PC-3 (cell line): ENCODE data around the gene TMPRSS11E. TPM values are rescaled to one million over a fixed set of nuclear protein-coding genes. Genes with fewer than 3 reads are reported as not detected.

Experiments used
- ATAC-seq: fragments of 200-7000 bp; cut with Tn5 transposase; 2 replicates; pipeline ENCODE4 v1.9.1; 2020; ENCODE audit warnings: mild to moderate bottlenecking, moderate library complexity
- BruUV-seq: library from RNA; stranded (reverse); fragments of 400-500 nt; replicated peaks from 2 replicates; lab custom pipeline; 2021; lab: Mats Ljungman, UMichigan
- CTCF ChIA-PET: fragments of 300-600 bp; sonication (Branson Sonifier 250); formaldehyde crosslinking; loops from one replicate; lab custom pipeline; 2022; ENCODE audit warnings: antibody characterized with exemption; lab: Charles Lee
- POLR2A ChIA-PET: fragments of 300-600 bp; sonication (Branson Sonifier 250); formaldehyde crosslinking; loops from one replicate; lab custom pipeline; 2022; ENCODE audit warnings: antibody characterized with exemption; ENCODE audit not compliant: unreplicated experiment; lab: Charles Lee
- DNase-seq: peaks from one replicate; pipeline ENCODE4 v3.0.0-alpha.2; 2015
- H2AFZ ChIP-seq: fragments of 300-600 bp; sonication (generic); 2 replicates; pipeline ENCODE4 v1.6.0; 2016; ENCODE audit warnings: antibody characterized with exemption, low read length
- H3F3A ChIP-seq: fragments of 300-600 bp; sonication (generic); one replicate; pipeline ENCODE4 v1.6.0; 2017; ENCODE audit warnings: antibody characterized with exemption, low read length, control low read depth, mild to moderate bottlenecking; ENCODE audit not compliant: unreplicated experiment
- H3K27ac ChIP-seq: fragments of 300-600 bp; sonication (generic); 2 replicates; pipeline ENCODE4 v1.5.1; 2016; ENCODE audit warnings: mild to moderate bottlenecking, low read length
- H3K27me3 ChIP-seq: fragments of 300-600 bp; sonication (generic); 2 replicates; pipeline ENCODE4 v1.6.1; 2016; ENCODE audit warnings: low read length, mixed read lengths
- H3K36me3 ChIP-seq: fragments of 300-600 bp; sonication (generic); 2 replicates; pipeline ENCODE4 v1.6.1; 2016; ENCODE audit warnings: low read depth, mixed run types, low read length, mixed read lengths
- H3K4me1 ChIP-seq: fragments of 300-600 bp; sonication (generic); 2 replicates; pipeline ENCODE4 v1.5.1; 2016; ENCODE audit warnings: low read length; ENCODE audit not compliant: insufficient read depth
- H3K4me2 ChIP-seq: fragments of 300-600 bp; sonication (generic); 2 replicates; pipeline ENCODE4 v1.6.0; 2016; ENCODE audit warnings: low read length
- H3K4me3 ChIP-seq: fragments of 300-600 bp; sonication (generic); 2 replicates; pipeline ENCODE4 v1.5.1; 2016; ENCODE audit warnings: mild to moderate bottlenecking, low read length, mixed read lengths
- H3K79me2 ChIP-seq: fragments of 300-600 bp; sonication (generic); 2 replicates; pipeline ENCODE4 v1.6.1; 2017; ENCODE audit warnings: low read length, mixed read lengths
- H3K9ac ChIP-seq: fragments of 300-600 bp; sonication (generic); 2 replicates; pipeline ENCODE4 v1.6.0; 2016; ENCODE audit warnings: mild to moderate bottlenecking, low read length
- H3K9me2 ChIP-seq: fragments of 300-600 bp; sonication (generic); replicated peaks from 2 replicates; pipeline ENCODE4 v1.6.1; 2016; ENCODE audit warnings: mixed run types, low read length, mixed read lengths
- H3K9me3 ChIP-seq: fragments of 300-600 bp; sonication (generic); 2 replicates; pipeline ENCODE4 v1.6.1; 2016; ENCODE audit warnings: low read length, mixed read lengths
- H4K20me1 ChIP-seq: fragments of 300-600 bp; sonication (generic); 2 replicates; pipeline ENCODE4 v1.6.1; 2016; ENCODE audit warnings: low read length, mixed read lengths
- EZH2 ChIP-seq: fragments of 300-600 bp; sonication (generic); IDR thresholded peaks from one replicate; pipeline ENCODE4 v1.6.1; 2017; ENCODE audit warnings: antibody characterized with exemption, mild to moderate bottlenecking, low read length; ENCODE audit not compliant: unreplicated experiment
- EZH2phosphoT487 ChIP-seq: fragments of 300-600 bp; sonication (generic); IDR thresholded peaks from 2 replicates; pipeline ENCODE4 v1.6.1; 2018; ENCODE audit warnings: mild to moderate bottlenecking, antibody characterized with exemption, low read length, borderline replicate concordance
- intact Hi-C: fragments of 100-400 bp; cut with micrococcal nuclease; formaldehyde crosslinking; loops from 2 replicates; pipeline ENCODE4 v1.9.0; 2023
- total RNA-seq: library from RNA; depleted of rRNA; stranded (reverse); fragments of >200 nt; gene quantifications from 2 replicates; pipeline ENCODE4 v1.2.3, GENCODE V29; 2014
- TF ChIP-seq, protein P1 (sequence below): fragments of 300-600 bp; sonication (generic); conservative IDR thresholded peaks from 2 replicates; pipeline ENCODE4 v1.5.1; 2017; ENCODE audit warnings: antibody characterized with exemption, low read depth, mild to moderate bottlenecking, low read length

Gene TMPRSS11E
- total RNA-seq, 1 experiment from 2014 or later, result not detected

- POLR2A ChIA-PET, result no interaction called here
- BruUV-seq, result no TSS peak
- no peak overlapping the region for H2AFZ ChIP-seq
Observed at GRCh38 chr4:68476191-68476590, 28.9 kb downstream of the TMPRSS11E start.

GRCh38 chr4:68489338-68489737 is 42.1 kb downstream of the TMPRSS11E start:
- H3K79me2 ChIP-seq, result no peaks in the 10 kb centered on the region
- ChIA-PET CTCF (interaction anchor here (0.6 kb wide), 1 partner anchor 943 kb away, joined by 3 read pairs; no protein-coding TSS in a partner anchor), POLR2A (no interaction called here)
- DNase-seq (no peak), ATAC-seq (no peak)
- no peak overlapping the region for H3K4me3 ChIP-seq
- H3K9me2 ChIP-seq, result no peaks in the 10 kb centered on the region
- H3K27ac ChIP-seq, result no peak overlapping the region
- H3F3A ChIP-seq, result no peaks in the 10 kb centered on the region
- no peaks in the 10 kb centered on the region for H3K9me3 ChIP-seq
- H3K9ac ChIP-seq, result no peak overlapping the region
- H3K36me3 ChIP-seq, result no peaks in the 10 kb centered on the region
- no TSS peak for BruUV-seq
- H3K4me2 ChIP-seq, result no peak overlapping the region
- H3K27me3 ChIP-seq, result no peaks in the 10 kb centered on the region
- no peak for TF ChIP-seq EZH2phosphoT487
- no peak for TF ChIP-seq EZH2
- TF ChIP-seq, protein P1, sequence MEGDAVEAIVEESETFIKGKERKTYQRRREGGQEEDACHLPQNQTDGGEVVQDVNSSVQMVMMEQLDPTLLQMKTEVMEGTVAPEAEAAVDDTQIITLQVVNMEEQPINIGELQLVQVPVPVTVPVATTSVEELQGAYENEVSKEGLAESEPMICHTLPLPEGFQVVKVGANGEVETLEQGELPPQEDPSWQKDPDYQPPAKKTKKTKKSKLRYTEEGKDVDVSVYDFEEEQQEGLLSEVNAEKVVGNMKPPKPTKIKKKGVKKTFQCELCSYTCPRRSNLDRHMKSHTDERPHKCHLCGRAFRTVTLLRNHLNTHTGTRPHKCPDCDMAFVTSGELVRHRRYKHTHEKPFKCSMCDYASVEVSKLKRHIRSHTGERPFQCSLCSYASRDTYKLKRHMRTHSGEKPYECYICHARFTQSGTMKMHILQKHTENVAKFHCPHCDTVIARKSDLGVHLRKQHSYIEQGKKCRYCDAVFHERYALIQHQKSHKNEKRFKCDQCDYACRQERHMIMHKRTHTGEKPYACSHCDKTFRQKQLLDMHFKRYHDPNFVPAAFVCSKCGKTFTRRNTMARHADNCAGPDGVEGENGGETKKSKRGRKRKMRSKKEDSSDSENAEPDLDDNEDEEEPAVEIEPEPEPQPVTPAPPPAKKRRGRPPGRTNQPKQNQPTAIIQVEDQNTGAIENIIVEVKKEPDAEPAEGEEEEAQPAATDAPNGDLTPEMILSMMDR, result no peak
- H2AFZ ChIP-seq, result no peak overlapping the region
- H4K20me1 ChIP-seq, result no peaks in the 10 kb centered on the region
- intact Hi-C loops, result no loop called here
- no peaks in the 10 kb centered on the region for H3K4me1 ChIP-seq

More at GRCh38 chr4:68476191-68476590, 28.9 kb downstream of the TMPRSS11E start:
- Histone ChIP-seq H3K4me3 (no peak overlapping the region), H3K27me3 (no peaks in the 10 kb centered on the region), H3K79me2 (no peaks in the 10 kb centered on the region), H3K4me2 (no peak overlapping the region), H3K36me3 (no peaks in the 10 kb centered on the region), H3K9me2 (no peaks in the 10 kb centered on the region), H4K20me1 (no peaks in the 10 kb centered on the region), H3K27ac (no peak overlapping the region), H3K9me3 (no peaks in the 10 kb centered on the region), H3K9ac (no peak overlapping the region), H3F3A (no peaks in the 10 kb centered on the region), H3K4me1 (no peaks in the 10 kb centered on the region)
- ATAC-seq (no peak), DNase-seq (no peak)
- intact Hi-C loops, result no loop called here
- CTCF ChIA-PET, result no interaction called here
- no peak for TF ChIP-seq EZH2
- TF ChIP-seq, protein P1, result no peak
- TF ChIP-seq EZH2phosphoT487, result no peak

- no peaks in the 10 kb centered on the region for H3F3A ChIP-seq
- no peaks in the 10 kb centered on the region for H4K20me1 ChIP-seq
- ATAC-seq, result no peak
- no peaks in the 10 kb centered on the region for H3K36me3 ChIP-seq
- no peaks in the 10 kb centered on the region for H3K4me1 ChIP-seq
- H3K9me2 ChIP-seq, result no peaks in the 10 kb centered on the region
- POLR2A ChIA-PET, result no interaction called here
- H3K79me2 ChIP-seq, result no peaks in the 10 kb centered on the region
- no peaks in the 10 kb centered on the region for H3K9me3 ChIP-seq
- DNase-seq, result no peak
- CTCF ChIA-PET, result no interaction called here
- no peaks in the 10 kb centered on the region for H3K27me3 ChIP-seq
- intact Hi-C loops, result no loop called here
- BruUV-seq, result no TSS peak
- TF ChIP-seq EZH2, result no peak
- no peak for TF ChIP-seq EZH2phosphoT487
- TF ChIP-seq, protein P1, result no peak
- H3K4me2 ChIP-seq, result no peak overlapping the region
- no peak overlapping the region for H3K27ac ChIP-seq
- no peak overlapping the region for H2AFZ ChIP-seq
- no peak overlapping the region for H3K9ac ChIP-seq
- H3K4me3 ChIP-seq, result no peak overlapping the region
Observed at GRCh38 chr4:68490826-68491457, 43.7 kb downstream of the TMPRSS11E start.
